Karpas-422 (cell line): ENCODE measurements around the gene SUPT3H. TPM values are rescaled to one million over a fixed set of nuclear protein-coding genes. Genes with fewer than 3 reads are reported as not detected.

Experiments used
- DNase-seq: peaks from one replicate; pipeline ENCODE4 v3.0.0-alpha.2; 2015
- H2AFZ ChIP-seq: fragments of 200-600 bp; sonication (generic); 2 replicates; pipeline ENCODE4 v1.6.1; 2014; ENCODE audit warnings: antibody characterized with exemption, low read length, mixed read lengths
- H3K27ac ChIP-seq: fragments of 200-600 bp; sonication (generic); 2 replicates; pipeline ENCODE4 v1.5.1; 2014; ENCODE audit warnings: mild to moderate bottlenecking, low read length, moderate library complexity
- H3K27me3 ChIP-seq: fragments of 200-600 bp; sonication (generic); 2 replicates; pipeline ENCODE4 v1.6.1; 2014; ENCODE audit warnings: low read length, mixed read lengths
- H3K36me3 ChIP-seq: fragments of 200-600 bp; sonication (generic); 2 replicates; pipeline ENCODE4 v1.6.1; 2014; ENCODE audit warnings: low read length, mixed read lengths; ENCODE audit not compliant: insufficient read depth
- H3K4me1 ChIP-seq: fragments of 200-600 bp; sonication (generic); 2 replicates; pipeline ENCODE4 v1.6.1; 2014; ENCODE audit warnings: mild to moderate bottlenecking, low read length, mixed read lengths
- H3K4me2 ChIP-seq: fragments of 200-600 bp; sonication (generic); 2 replicates; pipeline ENCODE4 v1.6.1; 2014; ENCODE audit warnings: low read length, low read depth, mild to moderate bottlenecking; ENCODE audit not compliant: poor library complexity, severe bottlenecking
- H3K4me3 ChIP-seq: fragments of 200-600 bp; sonication (generic); 2 replicates; pipeline ENCODE4 v1.5.1; 2014; ENCODE audit warnings: mild to moderate bottlenecking, antibody characterized with exemption, low read length, mixed read lengths
- H3K79me2 ChIP-seq: fragments of 200-600 bp; sonication (generic); 2 replicates; pipeline ENCODE4 v1.6.1; 2014; ENCODE audit warnings: mild to moderate bottlenecking, low read length, mixed read lengths
- H3K9ac ChIP-seq: fragments of 200-600 bp; sonication (generic); 2 replicates; pipeline ENCODE4 v1.6.0; 2014; ENCODE audit warnings: low read length
- H3K9me2 ChIP-seq: fragments of 200-600 bp; sonication (generic), shearing (Covaris generic); replicated peaks from 2 replicates; pipeline ENCODE4 v1.6.0; 2014; ENCODE audit warnings: mild to moderate bottlenecking, low read length, moderate library complexity; ENCODE audit not compliant: insufficient read depth
- H3K9me3 ChIP-seq: fragments of 300-700, 200-600 bp; sonication (generic); 2 replicates; pipeline ENCODE4 v1.6.1; 2014; ENCODE audit warnings: low read length, mixed read lengths
- H4K20me1 ChIP-seq: fragments of 200-600 bp; sonication (generic); 2 replicates; pipeline ENCODE4 v1.6.1; 2014; ENCODE audit warnings: mild to moderate bottlenecking, antibody characterized with exemption, low read length, low read depth; ENCODE audit not compliant: insufficient read depth
- total RNA-seq: library from RNA; depleted of rRNA; stranded (reverse); fragments of >200 nt; shearing (Covaris generic); gene quantifications from 2 replicates; pipeline ENCODE4 v1.2.3, GENCODE V29; 2014; ENCODE audit warnings: low replicate concordance

SUPT3H gene
- total RNA-seq, 1 experiment from 2014 or later: 2.6 TPM

DNA sequence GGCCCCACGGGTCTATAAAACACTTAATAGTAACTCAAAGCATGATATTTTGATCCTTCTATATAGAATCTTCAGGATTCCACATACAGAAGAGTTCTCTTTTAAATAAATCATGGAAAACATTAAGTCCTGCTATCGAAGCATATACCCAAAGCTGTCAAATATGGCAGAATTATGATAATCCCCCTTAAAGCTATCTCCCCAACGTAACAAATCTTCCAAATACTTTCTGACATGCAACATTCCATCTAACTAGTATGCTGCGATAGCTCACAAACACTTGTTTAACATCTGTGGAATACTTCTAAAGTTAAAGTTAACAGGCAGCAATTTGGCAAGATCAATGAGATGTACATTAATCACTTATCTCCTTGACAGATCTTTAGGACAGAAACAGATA, 420.6 kb downstream of the SUPT3H start:
- H3K27ac ChIP-seq: no peak overlapping the region
- H3K9me2 ChIP-seq: no peaks in the 10 kb centered on the region
- H3K4me2 ChIP-seq: no peak overlapping the region
- H3K4me3 ChIP-seq: no peak overlapping the region
- no peaks in the 10 kb centered on the region for H4K20me1 ChIP-seq
- no peak for DNase-seq
- H3K9ac ChIP-seq: no peak overlapping the region
- H3K9me3 ChIP-seq: no peaks in the 10 kb centered on the region
- H2AFZ ChIP-seq: no peak overlapping the region
- no peaks in the 10 kb centered on the region for H3K4me1 ChIP-seq
- H3K36me3 ChIP-seq: no peaks in the 10 kb centered on the region
- H3K79me2 ChIP-seq: no peaks in the 10 kb centered on the region
- H3K27me3 ChIP-seq: no peaks in the 10 kb centered on the region

DNA sequence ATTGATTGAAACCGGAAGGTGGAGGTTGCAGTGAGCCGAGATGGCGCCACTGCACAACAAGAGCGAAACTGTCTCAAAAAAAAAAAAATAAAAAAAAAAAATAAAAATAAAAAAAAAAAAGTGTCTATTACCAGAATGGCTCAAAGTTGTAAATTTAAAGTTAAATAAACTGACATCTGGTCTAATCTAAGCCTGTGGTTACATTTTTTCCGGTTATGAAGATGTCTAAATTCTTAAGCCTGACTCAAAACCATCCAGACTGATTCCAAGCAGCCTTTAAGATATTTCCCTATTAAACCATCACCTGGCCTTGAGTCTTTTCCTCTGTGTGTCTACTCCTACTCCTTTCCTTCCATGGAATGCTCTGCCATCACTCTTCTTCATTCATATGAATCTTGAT, 421.3 kb downstream of the SUPT3H start:
- Histone ChIP-seq H3K9me2 (no peaks in the 10 kb centered on the region), H3K36me3 (no peaks in the 10 kb centered on the region), H3K9me3 (no peaks in the 10 kb centered on the region), H3K27me3 (no peaks in the 10 kb centered on the region), H3K9ac (no peak overlapping the region), H2AFZ (no peak overlapping the region), H3K27ac (no peak overlapping the region), H3K4me1 (no peaks in the 10 kb centered on the region), H3K4me2 (no peak overlapping the region), H4K20me1 (no peaks in the 10 kb centered on the region), H3K4me3 (no peak overlapping the region), H3K79me2 (no peaks in the 10 kb centered on the region)
- DNase-seq: no peak

DNA sequence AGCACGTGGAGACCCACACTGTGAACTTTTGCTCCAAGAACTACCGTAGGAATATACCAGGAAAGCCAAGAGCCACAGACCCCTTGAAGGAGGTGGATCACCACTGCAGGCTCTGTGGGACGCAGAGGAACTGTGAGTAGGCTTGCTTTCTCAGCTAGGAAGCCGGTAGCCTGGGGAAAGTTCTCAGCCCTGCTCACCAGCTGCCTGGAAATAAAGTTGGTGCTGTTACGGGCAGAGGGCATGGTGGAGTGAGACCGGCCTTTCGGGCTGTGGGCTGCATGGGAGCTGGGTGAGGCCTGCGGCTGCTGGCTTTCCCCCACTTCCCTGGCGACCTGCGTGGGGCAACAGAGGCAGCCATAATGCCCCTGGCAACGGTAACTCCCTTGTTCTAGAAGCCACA, 422.6 kb downstream of the SUPT3H start:
- Histone ChIP-seq H2AFZ (no peak overlapping the region), H3K4me1 (no peaks in the 10 kb centered on the region), H3K9me2 (no peaks in the 10 kb centered on the region), H3K9ac (no peak overlapping the region), H3K27me3 (no peaks in the 10 kb centered on the region), H3K4me2 (no peak overlapping the region), H3K9me3 (no peaks in the 10 kb centered on the region), H4K20me1 (no peaks in the 10 kb centered on the region), H3K4me3 (no peak overlapping the region), H3K27ac (no peak overlapping the region), H3K79me2 (no peaks in the 10 kb centered on the region), H3K36me3 (no peaks in the 10 kb centered on the region)
- DNase-seq: no peak

DNA sequence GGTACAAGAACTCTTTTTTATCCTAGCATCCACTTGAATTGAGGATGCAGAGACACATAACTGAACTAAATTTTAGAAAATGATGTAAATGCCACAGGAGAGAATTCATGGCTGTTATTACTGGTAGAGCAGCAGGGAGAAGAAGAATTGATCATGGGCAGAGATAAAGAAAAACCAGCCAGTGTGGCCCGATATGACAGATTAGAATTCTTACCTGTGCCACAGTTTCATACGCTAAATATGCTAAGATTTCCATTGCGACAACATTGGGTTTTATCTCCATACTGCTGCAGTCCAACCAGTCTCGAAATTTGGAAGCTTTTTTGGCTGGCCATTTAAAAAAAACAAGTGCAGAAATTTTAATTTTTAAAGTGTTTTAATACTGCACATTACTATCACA, 423.5 kb downstream of the SUPT3H start:
- Histone ChIP-seq H3K9ac (no peak overlapping the region), H3K9me2 (no peaks in the 10 kb centered on the region), H3K4me3 (no peak overlapping the region), H4K20me1 (no peaks in the 10 kb centered on the region), H3K27me3 (no peaks in the 10 kb centered on the region), H3K9me3 (no peaks in the 10 kb centered on the region), H3K4me2 (no peak overlapping the region), H3K79me2 (no peaks in the 10 kb centered on the region), H3K27ac (no peak overlapping the region), H3K36me3 (no peaks in the 10 kb centered on the region), H2AFZ (no peak overlapping the region), H3K4me1 (no peaks in the 10 kb centered on the region)
- no peak for DNase-seq

DNA sequence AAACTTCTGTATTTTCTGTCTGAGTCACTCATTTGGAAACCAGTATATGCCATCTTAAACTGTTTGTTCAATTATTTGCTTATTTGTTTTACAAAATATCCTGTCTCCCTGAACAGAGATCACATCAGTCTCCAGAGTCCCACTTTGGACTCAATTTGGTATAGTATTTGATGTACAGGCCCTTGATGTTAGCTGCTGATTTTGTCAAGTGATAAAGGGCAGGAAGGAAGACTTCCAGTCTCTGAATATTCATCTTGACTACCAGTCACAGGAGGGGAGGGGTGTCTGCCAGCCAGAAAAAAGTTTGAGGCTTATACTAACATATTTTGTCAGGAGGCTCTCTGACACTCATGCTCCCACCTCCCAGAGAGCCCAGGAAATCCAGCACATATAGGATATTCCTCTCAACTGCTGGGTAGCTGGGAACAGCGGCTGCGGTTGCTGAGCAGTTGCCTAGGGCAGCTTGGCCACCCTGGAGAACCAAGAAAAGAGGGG, 426.4 kb downstream of the SUPT3H start:
- H4K20me1 ChIP-seq: no peaks in the 10 kb centered on the region
- DNase-seq: no peak
- H3K36me3 ChIP-seq: no peaks in the 10 kb centered on the region
- H3K4me3 ChIP-seq: no peak overlapping the region
- H3K9me3 ChIP-seq: no peaks in the 10 kb centered on the region
- no peaks in the 10 kb centered on the region for H3K4me1 ChIP-seq
- H3K9me2 ChIP-seq: no peaks in the 10 kb centered on the region
- H2AFZ ChIP-seq: no peak overlapping the region
- no peaks in the 10 kb centered on the region for H3K79me2 ChIP-seq
- no peak overlapping the region for H3K4me2 ChIP-seq
- H3K27ac ChIP-seq: no peak overlapping the region
- no peak overlapping the region for H3K9ac ChIP-seq
- H3K27me3 ChIP-seq: no peaks in the 10 kb centered on the region

DNA sequence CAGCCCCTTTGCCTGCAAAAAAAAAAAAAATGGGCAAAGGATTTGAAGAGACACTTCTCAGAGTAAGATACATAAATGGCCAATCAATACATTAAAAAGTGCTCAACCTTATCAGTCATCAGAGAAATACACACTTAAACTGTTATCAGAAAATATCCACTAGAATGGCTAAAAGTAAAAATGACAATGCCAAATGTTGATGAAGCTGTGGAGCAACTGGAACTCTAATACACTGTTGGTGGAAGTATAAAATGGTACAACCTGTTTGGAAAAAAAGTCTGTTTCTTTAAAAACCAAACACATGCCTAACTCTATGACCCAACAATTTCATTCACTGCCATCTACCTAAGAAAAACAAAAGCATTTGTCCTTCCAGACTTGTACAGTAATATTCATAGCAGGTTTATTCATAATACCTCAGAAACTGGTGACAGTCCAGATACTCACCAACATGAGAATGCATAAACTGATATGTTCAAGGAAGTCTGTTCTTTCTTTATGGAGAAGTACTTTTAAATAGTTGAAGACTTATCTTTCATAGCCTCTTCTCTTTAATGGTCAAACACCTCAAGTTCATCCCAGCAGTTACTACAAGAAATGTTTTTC, 428.0 kb downstream of the SUPT3H start:
- no peaks in the 10 kb centered on the region for H3K9me3 ChIP-seq
- H3K9me2 ChIP-seq: no peaks in the 10 kb centered on the region
- no peak overlapping the region for H3K4me2 ChIP-seq
- no peaks in the 10 kb centered on the region for H4K20me1 ChIP-seq
- H3K79me2 ChIP-seq: no peaks in the 10 kb centered on the region
- no peak for DNase-seq
- no peaks in the 10 kb centered on the region for H3K27me3 ChIP-seq
- no peak overlapping the region for H3K4me3 ChIP-seq
- no peak overlapping the region for H2AFZ ChIP-seq
- H3K4me1 ChIP-seq: no peaks in the 10 kb centered on the region
- H3K27ac ChIP-seq: no peak overlapping the region
- H3K36me3 ChIP-seq: no peaks in the 10 kb centered on the region
- H3K9ac ChIP-seq: no peak overlapping the region

DNA sequence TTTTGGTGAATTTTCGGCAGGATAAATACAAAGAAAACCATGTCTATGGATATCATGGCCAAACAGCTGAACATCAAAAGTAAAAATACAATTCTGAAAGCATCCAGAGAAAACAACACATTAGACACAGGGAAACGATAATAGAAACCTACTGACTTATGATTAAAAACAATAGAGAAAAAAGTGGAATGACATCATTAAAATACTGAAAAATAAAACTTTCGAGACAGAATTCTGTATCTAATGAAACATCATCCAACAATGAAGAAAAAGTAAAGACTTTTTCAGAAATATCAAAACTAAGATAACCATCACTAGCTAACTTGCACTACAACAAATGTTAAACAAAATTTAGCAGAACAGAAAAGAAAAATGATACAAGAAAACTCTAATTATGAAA, 434.2 kb downstream of the SUPT3H start:
- Histone ChIP-seq H3K27ac (no peak overlapping the region), H3K9ac (no peak overlapping the region), H4K20me1 (no peaks in the 10 kb centered on the region), H3K79me2 (no peaks in the 10 kb centered on the region), H3K9me3 (no peaks in the 10 kb centered on the region), H3K9me2 (no peaks in the 10 kb centered on the region), H3K27me3 (no peaks in the 10 kb centered on the region), H3K36me3 (no peaks in the 10 kb centered on the region), H3K4me3 (no peak overlapping the region), H2AFZ (no peak overlapping the region), H3K4me1 (no peaks in the 10 kb centered on the region), H3K4me2 (no peak overlapping the region)
- DNase-seq: no peak

DNA sequence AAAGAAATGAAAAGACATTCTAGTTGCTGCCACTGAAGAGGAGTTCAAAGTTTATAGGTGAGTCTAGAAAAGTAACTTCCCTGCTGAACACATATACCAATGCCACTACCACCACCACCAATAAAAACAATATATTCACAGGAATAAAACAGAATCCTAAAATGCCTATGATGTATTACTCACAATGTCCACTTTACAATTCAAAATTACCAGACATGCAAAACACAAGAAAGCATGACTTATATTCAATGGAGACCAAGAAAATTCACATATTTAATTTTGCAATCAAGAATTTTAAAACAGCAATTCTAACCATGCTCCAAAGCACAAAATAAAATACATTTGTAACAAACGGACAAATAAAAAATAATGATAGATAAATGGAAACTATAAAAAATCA, 434.9 kb downstream of the SUPT3H start:
- Histone ChIP-seq H4K20me1 (no peaks in the 10 kb centered on the region), H3K9ac (no peak overlapping the region), H3K27ac (no peak overlapping the region), H3K4me2 (no peak overlapping the region), H3K4me1 (no peaks in the 10 kb centered on the region), H3K9me3 (no peaks in the 10 kb centered on the region), H3K27me3 (no peaks in the 10 kb centered on the region), H2AFZ (no peak overlapping the region), H3K4me3 (no peak overlapping the region), H3K79me2 (no peaks in the 10 kb centered on the region), H3K36me3 (no peaks in the 10 kb centered on the region), H3K9me2 (no peaks in the 10 kb centered on the region)
- DNase-seq: no peak

DNA sequence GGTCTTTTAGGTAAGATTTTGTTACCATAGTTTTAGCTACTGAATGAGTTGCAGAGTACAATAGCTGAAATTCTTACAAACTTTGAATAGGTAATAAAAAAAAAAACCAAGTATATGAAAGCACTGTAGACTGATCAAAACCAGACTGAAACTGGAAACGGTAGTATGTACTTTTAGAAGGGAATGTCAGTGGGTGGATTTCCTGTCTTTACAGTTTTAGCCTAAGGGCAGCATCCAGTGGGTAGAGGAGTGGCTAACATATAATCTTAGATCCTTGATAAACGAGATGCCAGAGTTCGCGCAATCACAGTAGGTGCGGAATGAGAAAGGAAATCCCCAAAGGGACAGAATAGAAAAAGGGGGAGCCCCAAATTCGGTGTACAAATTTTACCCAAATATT, 435.5 kb downstream of the SUPT3H start:
- Histone ChIP-seq H3K79me2 (no peaks in the 10 kb centered on the region), H3K36me3 (no peaks in the 10 kb centered on the region), H3K9me3 (no peaks in the 10 kb centered on the region), H3K4me1 (no peaks in the 10 kb centered on the region), H3K27ac (no peak overlapping the region), H2AFZ (no peak overlapping the region), H3K4me3 (no peak overlapping the region), H3K9ac (no peak overlapping the region), H3K27me3 (no peaks in the 10 kb centered on the region), H4K20me1 (no peaks in the 10 kb centered on the region), H3K9me2 (no peaks in the 10 kb centered on the region), H3K4me2 (no peak overlapping the region)
- DNase-seq: no peak
